Fibroblast of lung (primary cell): ENCODE results near the gene MGP. TPM values are rescaled to one million over a fixed set of nuclear protein-coding genes. Genes with fewer than 3 reads are reported as not detected.

Source experiments
- DNase-seq, 2 donors: peaks; one replicate each; pipeline versions ENCODE4 v3.0.0 to v3.0.0-alpha.2; 2010; ENCODE audit warnings: low read depth in 2 of 2
- H2AFZ ChIP-seq: 2 replicates; pipeline ENCODE4 v1.5.1; 2012; ENCODE audit warnings: low read length, control low read depth, inconsistent platforms
- H3K27ac ChIP-seq: 2 replicates; pipeline ENCODE4 v1.5.1; 2011; ENCODE audit warnings: low read length, control low read depth; ENCODE audit not compliant: insufficient read depth
- H3K27me3 ChIP-seq: 2 replicates; pipeline ENCODE4 v1.5.1; 2011; ENCODE audit warnings: mild to moderate bottlenecking, low read length; ENCODE audit not compliant: control insufficient read depth, insufficient read depth
- H3K36me3 ChIP-seq: 2 replicates; pipeline ENCODE4 v1.5.1; 2011; ENCODE audit warnings: low read length; ENCODE audit not compliant: control insufficient read depth, insufficient read depth
- H3K4me1 ChIP-seq: 2 replicates; pipeline ENCODE4 v1.5.1; 2011; ENCODE audit warnings: low read length; ENCODE audit not compliant: control insufficient read depth, insufficient read depth; ENCODE audit errors: extremely low read depth
- H3K4me2 ChIP-seq: 2 replicates; pipeline ENCODE4 v1.5.1; 2011; ENCODE audit warnings: low read length, control low read depth; ENCODE audit not compliant: insufficient read depth; ENCODE audit errors: extremely low read depth
- H3K4me3 ChIP-seq, 4 experiments: fragments of 200-600 bp in 1 of 4; sonication (generic) in 1 of 4; replicated peaks in 1 of 4; 2 replicates each; pipeline ENCODE4 v1.5.1; 2011 to 2016; ENCODE audit warnings: low read length in 4 of 4, low read depth in 3 of 4, mild to moderate bottlenecking in 3 of 4, control low read depth in 2 of 4, inconsistent platforms in 1 of 4, mixed read lengths in 1 of 4; ENCODE audit not compliant: insufficient read depth in 1 of 4; ENCODE audit errors: control extremely low read depth in 1 of 4
- H3K79me2 ChIP-seq: 2 replicates; pipeline ENCODE4 v1.5.1; 2012; ENCODE audit warnings: mild to moderate bottlenecking, low read length, inconsistent platforms; ENCODE audit not compliant: control insufficient read depth, insufficient read depth
- H3K9ac ChIP-seq: 2 replicates; pipeline ENCODE4 v1.5.1; 2011; ENCODE audit warnings: mild to moderate bottlenecking, low read length, control low read depth; ENCODE audit not compliant: insufficient read depth
- H3K9me3 ChIP-seq: 2 replicates; pipeline ENCODE4 v1.5.1; 2012; ENCODE audit warnings: low read depth, low read length; ENCODE audit not compliant: control insufficient read depth, insufficient read depth
- H4K20me1 ChIP-seq: 2 replicates; pipeline ENCODE4 v1.5.1; 2011; ENCODE audit warnings: low read length; ENCODE audit not compliant: control insufficient read depth, insufficient read depth; ENCODE audit errors: extremely low read depth
- CTCF ChIP-seq, 2 donors: IDR thresholded peaks in 1 of 2; conservative IDR thresholded peaks in 1 of 2; 1 replicate in 1 of 2; 2 replicates in 1 of 2; pipeline ENCODE4 v1.5.1; 2011 to 2012; ENCODE audit warnings: low read length in 2 of 2, control low read depth in 1 of 2, inconsistent platforms in 1 of 2, low read depth in 1 of 2, mild to moderate bottlenecking in 1 of 2
- EZH2 ChIP-seq: IDR thresholded peaks from 2 replicates; pipeline ENCODE4 v1.5.1; 2012; ENCODE audit warnings: low read length, control low read depth, mild to moderate bottlenecking; ENCODE audit errors: missing control alignments
- polyA plus RNA-seq, 2 donors: library from polyadenylated mRNA; depleted of rRNA in 1 of 2; stranded (reverse) in 1 of 2; unstranded in 1 of 2; fragments of >200 nt; gene quantifications; 2 replicates each; pipeline ENCODE4 v1.2.1, GENCODE V29; 2011 to 2012; ENCODE audit warnings: missing spikeins in 1 of 2
- total RNA-seq: library from RNA; depleted of rRNA; stranded (reverse); fragments of >200 nt; gene quantifications from 2 replicates; pipeline ENCODE4 v1.2.1, GENCODE V29; 2014

The MGP gene
- total and polyA plus RNA-seq, 2 donors (not counting 1 experiment from before 2014, with no cell fraction given): 2.0 to 15.9 TPM

DNA sequence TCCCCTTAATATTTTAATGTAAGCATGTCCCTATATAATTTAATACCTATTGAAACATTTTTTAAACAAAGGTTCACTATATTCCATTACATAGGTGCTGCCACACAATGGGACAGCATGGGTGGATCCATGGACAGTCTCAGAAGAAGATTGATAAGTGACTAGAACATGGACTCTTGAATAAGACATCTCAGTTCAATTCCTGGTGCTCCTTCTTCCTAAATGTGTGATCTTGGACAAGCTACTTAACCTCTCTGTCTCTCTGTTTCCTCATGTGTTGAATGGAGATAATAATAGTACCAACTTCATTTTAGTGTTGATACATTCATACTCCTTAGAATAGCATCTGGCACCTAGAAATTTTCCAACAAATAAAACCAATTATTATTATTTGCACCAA lies 41.3 kb downstream of the MGP start:
- Histone ChIP-seq H3K4me1 (peaks cover 2% of the 10 kb centered on the region), H3K27me3 (no peaks in the 10 kb centered on the region), H2AFZ (no peak overlapping the region), H3K4me2 (no peak overlapping the region), H3K9me3 (no peaks in the 10 kb centered on the region), H3K9ac (no peak overlapping the region), H3K27ac (no peak overlapping the region), H4K20me1 (no peaks in the 10 kb centered on the region), H3K36me3 (no peaks in the 10 kb centered on the region), H3K79me2 (no peaks in the 10 kb centered on the region), H3K4me3 (no peak overlapping the region)
- TF ChIP-seq CTCF (conservative IDR thresholded peaks at IDR 0.05 in 1 of 2, IDR thresholded peaks at IDR 0.05 in 1 of 2; ENCODE audit: low read depth in 1 of 2, low read length in 2 of 2) (no peak), EZH2 (no peak)
- DNase-seq: no peak

DNA sequence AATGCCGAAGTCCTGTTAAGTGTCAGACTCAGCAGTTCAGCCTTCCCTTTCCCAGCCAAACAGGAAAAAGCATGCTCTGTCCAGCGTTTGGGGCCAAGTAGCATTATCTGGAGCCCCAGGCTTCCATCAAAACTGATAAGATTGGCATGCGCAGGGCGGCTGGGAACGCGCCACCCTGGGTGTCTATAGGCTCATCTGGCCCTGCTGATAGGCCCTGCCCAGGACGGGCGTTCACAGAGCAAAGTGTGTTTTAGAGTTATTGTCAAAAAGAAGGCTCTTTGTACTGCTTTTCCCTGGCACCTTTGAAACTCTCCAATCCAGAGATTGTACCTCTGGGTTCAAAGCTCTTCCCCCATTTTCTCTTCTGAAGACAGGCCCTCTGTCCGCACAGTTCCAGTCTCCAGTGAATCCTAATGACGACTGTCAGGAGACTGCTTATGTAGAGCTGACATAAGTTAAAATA lies 42.2 kb downstream of the MGP start, which contains the start of gene ART4:
Gene ART4, minus strand, starts transcription at position 102 of the 463 bp plus-strand sequence. CDS start 413 bp downstream, outside the sequence.
- no peak within 1 kb of the TSS for H3K9ac ChIP-seq
- DNase-seq: no peak
- H2AFZ ChIP-seq: no peak within 1 kb of the TSS
- H4K20me1 ChIP-seq: no peaks in the 10 kb centered on the region
- no peak within 1 kb of the TSS for H3K4me3 ChIP-seq
- H3K4me2 ChIP-seq: no peak within 1 kb of the TSS
- peaks cover 2% of the 10 kb centered on the region for H3K4me1 ChIP-seq
- no peaks in the 10 kb centered on the region for H3K27me3 ChIP-seq
- no peak for TF ChIP-seq CTCF (conservative IDR thresholded peaks at IDR 0.05 in 1 of 2, IDR thresholded peaks at IDR 0.05 in 1 of 2; ENCODE audit: low read depth in 1 of 2, low read length in 2 of 2)
- no peak for TF ChIP-seq EZH2
- no peaks in the 10 kb centered on the region for H3K79me2 ChIP-seq
- no peaks in the 10 kb centered on the region for H3K36me3 ChIP-seq
- no peak within 1 kb of the TSS for H3K27ac ChIP-seq
- no peaks in the 10 kb centered on the region for H3K9me3 ChIP-seq

GRCh38 chr12:14842315-14842714 lies 43.3 kb downstream of the MGP start:
- no peak for DNase-seq
- TF ChIP-seq CTCF (conservative IDR thresholded peaks at IDR 0.05 in 1 of 2, IDR thresholded peaks at IDR 0.05 in 1 of 2; ENCODE audit: low read depth in 1 of 2, low read length in 2 of 2) (no peak), EZH2 (no peak)
- no peak overlapping the region for H3K27ac ChIP-seq
- no peak overlapping the region for H3K4me2 ChIP-seq
- H3K36me3 ChIP-seq: no peaks in the 10 kb centered on the region
- H2AFZ ChIP-seq: no peak overlapping the region
- H3K4me1 ChIP-seq: peaks cover 2% of the 10 kb centered on the region
- no peaks in the 10 kb centered on the region for H3K79me2 ChIP-seq
- H3K4me3 ChIP-seq: no peak overlapping the region
- H4K20me1 ChIP-seq: no peaks in the 10 kb centered on the region
- H3K27me3 ChIP-seq: no peaks in the 10 kb centered on the region
- H3K9ac ChIP-seq: no peak overlapping the region
- no peaks in the 10 kb centered on the region for H3K9me3 ChIP-seq
